Hepatic stellate cell (primary cell): ENCODE measurements around the gene SMCO3.

Experiments
- DNase-seq: peaks from one replicate; pipeline ENCODE4 v3.0.0; 2011; ENCODE audit warnings: low spot score

Gene SMCO3

DNA sequence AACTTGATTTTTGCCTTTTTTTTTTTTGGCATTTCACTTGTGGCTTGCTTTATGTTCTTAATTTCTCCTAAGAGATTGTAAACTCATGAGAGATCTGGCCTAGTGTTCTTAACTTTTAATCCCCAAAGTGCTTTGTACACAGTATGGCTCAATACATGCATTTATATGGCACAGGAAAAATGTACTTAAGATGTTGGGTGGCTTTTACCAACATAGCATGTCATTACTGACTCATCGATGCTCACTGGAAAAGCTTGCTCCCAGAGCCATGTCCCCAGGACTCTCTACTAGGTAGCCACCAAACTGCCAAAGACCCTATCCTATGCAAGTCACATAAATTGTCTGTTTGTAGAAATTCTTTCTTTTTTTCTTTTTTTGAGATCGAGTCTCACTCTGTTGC lies 13.1 kb upstream of the SMCO3 start:
- no peak for DNase-seq

- no peak for DNase-seq
Observed at GRCh38 chr12:14826491-14826890, 12.5 kb upstream of the SMCO3 start.

DNA sequence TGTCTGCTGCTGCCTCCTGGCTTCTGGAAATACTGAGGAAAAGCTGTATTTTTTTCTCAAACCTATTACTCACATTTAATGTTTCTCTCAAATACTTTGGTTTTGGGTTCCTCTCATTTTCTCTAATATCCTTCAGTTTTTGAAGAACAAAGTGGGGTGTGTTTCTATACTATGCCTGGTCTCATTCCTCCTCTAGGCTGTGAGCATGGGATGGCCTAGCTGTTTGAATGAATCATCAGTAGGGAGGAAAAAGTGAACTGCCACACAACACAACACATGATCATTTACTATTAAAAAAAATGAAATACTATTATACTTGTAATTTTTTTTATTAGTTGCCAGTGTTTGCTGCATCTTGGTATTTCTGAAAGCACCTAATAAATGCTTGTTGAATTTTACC lies 11.3 kb upstream of the SMCO3 start:
- DNase-seq = no peak

- DNase-seq = no peak
Observed at GRCh38 chr12:14824012-14824634, 10.1 kb upstream of the SMCO3 start.

GRCh38 chr12:14811486-14811885 lies 2.5 kb downstream of the SMCO3 start:
- no peak for DNase-seq

GRCh38 chr12:14810953-14811483 lies 3.0 kb downstream of the SMCO3 start:
- no peak for DNase-seq

GRCh38 chr12:14810167-14810952 lies 3.6 kb downstream of the SMCO3 start:
- DNase-seq = no peak

DNA sequence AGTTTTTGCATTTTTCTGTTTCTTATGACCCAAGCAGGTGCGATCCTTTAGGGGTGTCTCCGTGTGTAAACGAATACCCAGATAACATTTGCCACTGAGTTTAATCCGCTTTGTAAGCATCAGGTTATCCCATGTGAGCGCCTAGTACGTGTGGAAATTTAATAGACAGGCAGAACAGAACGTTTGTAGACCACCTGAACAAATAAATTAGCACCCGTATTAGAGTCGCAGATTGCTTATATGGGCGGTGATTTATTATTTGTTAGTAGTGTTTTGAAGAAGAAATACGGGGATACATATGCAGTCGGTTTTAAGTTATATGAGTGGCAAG lies 10.2 kb downstream of the SMCO3 start:
- DNase-seq = no peak

DNA sequence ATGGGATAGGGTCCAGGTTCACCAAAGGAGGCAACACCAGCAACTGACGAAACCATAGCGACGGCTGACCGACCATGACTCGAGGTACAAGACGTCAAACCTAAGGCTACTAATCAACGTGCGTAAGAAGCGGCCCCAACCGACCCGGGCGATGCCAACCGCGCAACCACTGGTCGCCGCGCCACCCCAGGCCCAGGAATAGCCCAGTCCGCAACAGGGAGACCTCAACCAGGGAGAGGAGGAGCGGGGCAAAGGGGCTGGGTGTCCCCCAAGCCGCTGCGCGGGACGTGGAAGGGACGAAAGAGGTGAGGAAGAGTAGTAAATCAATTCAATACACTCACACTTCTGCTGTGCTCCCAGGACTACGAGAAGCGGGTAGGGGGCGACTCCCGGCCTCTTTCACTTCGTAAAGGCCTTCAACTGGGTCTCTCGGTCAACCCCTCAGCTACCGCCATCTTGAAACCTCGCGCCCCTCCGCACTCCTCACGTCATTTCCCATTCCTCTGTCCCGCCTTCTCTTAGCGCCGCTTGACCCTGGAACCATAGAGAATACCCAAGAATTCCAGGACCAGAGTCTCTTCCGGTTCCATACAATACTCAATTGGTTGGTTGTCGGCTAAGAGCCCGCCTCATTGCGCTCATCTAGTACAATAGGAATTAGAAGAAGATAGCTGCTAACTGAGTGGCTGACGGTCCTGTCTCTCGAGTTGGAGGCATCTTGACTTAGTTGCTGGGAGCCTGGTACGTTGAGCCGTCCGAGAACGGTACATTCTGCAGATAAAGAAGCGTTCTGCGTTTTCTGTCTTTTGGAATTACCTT lies 10.8 kb downstream of the SMCO3 start, which contains the start of the genes C12orf60 and WBP11:
Gene C12orf60, plus strand, starts transcription at position 660 of the 819 bp plus-strand sequence. CDS start 19,266 bp downstream, outside the sequence.
Gene WBP11, minus strand, starts transcription at position 468 of the 819 bp plus-strand sequence. CDS start 2,095 bp downstream, outside the sequence.
- DNase-seq = peak; percentile 92

GRCh38 chr12:14802721-14803010 lies 11.3 kb downstream of the SMCO3 start:
- DNase-seq = no peak

DNA sequence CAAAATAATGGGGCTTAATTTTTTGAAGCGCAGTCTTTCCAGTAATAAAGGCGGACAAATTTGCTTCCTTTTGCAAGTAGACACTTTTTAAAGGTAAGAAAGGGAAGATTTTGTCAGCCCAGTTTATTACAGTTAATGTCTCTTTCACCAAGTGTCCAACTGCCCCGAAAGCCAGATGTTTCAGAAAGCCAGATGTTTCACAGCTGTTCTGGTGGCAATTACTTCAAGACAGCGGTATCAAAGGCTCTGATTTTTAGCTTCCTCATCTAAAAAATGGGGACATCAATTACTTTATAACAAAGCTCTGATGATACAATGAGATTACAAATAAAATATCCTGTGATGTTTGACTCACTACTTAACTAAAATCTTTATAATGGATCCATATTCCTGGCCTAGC lies 11.7 kb downstream of the SMCO3 start:
- DNase-seq = no peak

DNA sequence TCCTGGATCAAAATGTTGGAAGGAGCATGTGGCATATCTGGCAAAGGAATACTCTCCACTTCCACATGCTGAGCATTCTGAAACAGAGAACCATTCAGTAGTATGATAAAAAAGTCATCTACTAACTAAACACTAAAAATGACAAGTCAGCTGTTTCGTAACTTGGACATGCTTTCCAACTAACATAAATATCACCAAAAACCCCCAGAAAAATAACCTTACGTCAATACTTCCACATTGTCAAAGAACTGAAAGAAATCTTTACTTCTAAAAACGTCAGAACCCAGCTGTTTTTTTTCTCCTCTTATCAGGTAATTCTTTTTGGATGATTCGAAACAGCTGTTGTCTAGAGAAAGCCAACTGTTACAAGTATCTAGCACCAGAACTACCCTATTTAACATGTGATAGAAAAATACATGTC lies 18.9 kb downstream of the SMCO3 start:
- no peak for DNase-seq

DNA sequence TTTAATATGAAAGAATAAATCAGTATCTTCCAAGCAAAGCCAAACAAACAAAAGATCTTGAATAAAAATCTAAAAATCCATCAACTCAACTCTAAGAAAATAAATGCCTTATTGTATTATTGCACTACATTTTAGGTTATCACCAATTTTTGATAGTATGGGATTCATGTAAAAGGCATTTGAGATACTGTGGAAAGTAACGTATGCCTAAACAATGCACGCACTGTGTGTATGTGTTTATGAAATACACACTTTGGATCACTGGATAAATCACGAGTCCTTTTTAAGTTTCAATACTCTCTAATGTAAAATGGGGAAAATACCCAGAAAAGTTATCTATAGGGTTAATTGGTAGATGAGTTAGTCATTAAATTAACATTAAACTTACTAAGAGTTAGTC lies 28.4 kb downstream of the SMCO3 start:
- DNase-seq = no peak

DNA sequence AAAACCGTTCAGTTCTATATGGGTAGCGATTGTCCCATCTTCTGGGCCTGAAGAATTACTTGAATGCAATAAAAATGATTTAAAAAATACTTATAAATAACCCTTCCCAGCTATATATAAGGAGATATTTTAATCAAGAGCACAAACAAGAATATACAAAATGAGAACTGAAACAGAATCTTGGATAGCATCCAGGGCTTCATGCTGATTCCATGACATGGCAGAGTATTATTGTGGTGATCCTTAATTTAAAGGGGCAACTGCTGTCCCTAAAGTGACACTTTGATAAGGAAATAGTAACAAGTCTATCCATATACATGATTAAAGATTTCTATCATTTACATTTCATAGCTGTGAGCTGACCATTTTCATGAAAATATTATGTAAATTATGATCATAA lies 29.5 kb downstream of the SMCO3 start:
- DNase-seq = no peak

- DNase-seq = no peak
Observed at GRCh38 chr12:14782756-14783155, 31.2 kb downstream of the SMCO3 start.

DNA sequence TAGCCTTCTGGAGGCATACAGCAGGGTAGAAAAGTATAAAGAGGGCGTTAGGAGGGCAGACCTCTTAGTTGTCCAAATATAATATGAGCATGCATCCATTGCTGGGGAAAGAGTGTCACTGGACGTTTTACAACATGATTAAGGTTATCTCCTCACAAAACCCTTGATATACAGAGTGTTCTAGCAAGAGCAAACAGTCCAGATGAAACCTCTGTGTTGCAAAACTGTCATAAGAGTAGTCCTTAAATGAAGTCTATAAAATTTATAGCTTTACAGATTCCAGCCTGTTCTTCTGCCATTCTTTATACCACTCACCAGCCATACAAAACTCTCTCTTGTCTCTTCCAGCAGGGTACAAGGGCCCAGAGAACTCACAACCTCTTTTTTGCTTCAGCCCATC lies 32.4 kb downstream of the SMCO3 start:
- no peak for DNase-seq

DNA sequence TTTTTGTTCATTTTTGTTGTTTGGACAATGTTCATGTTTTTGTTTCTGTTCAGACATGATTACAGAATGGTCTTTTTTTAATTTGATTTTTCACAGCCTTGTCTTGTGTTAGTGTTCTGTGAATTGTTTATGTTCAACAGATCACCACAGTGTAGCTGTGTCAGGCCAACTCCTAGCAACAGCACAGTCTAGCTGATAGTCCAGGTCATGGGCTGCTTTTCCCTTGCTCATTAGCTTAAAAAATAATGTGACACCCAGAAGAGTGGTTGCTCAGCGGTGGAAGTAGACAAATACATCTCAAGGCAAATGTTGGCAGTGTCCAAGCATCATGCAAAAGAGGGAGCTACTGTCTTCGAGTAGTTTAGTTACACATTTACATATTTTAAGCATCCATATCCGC lies 33.1 kb downstream of the SMCO3 start:
- DNase-seq = no peak

GRCh38 chr12:14779834-14780233 lies 34.1 kb downstream of the SMCO3 start:
- DNase-seq = no peak

- no peak for DNase-seq
Observed at GRCh38 chr12:14777271-14777670, 36.7 kb downstream of the SMCO3 start.

GRCh38 chr12:14776236-14776961 lies 37.6 kb downstream of the SMCO3 start:
- DNase-seq = peak; percentile 29

DNA sequence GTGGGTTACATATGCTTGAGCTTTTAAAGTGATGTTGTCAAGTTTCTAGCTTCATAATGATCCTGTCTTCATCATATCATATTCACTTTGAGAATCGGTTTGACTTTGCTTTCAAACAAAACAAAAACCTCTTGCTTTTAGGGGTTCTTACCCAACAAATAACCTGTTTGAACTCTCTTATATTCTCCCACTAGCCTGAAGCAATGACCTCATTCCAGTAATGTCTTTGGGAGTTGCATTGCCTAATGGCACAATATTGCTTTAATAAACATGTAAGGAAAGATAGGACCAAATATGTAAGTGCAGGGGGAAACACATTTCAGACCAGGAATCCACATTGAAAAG lies 38.4 kb downstream of the SMCO3 start:
- DNase-seq = peak; percentile 47
